HepG2 (cell line): ENCODE measurements around the gene DENND4B. TPM values are rescaled to one million over a fixed set of nuclear protein-coding genes. Genes with fewer than 3 reads are reported as not detected.

Experiments
- BCL6 ChIP-seq: IDR thresholded peaks from 2 replicates; pipeline ENCODE4 v1.6.1; 2016; ENCODE audit warnings: missing genetic modification reagents, missing compliant biosample characterization
- DNMT1 ChIP-seq: sonication (generic); formaldehyde crosslinking; IDR thresholded peaks from 2 replicates; pipeline ENCODE4 v1.5.1; 2020; ENCODE audit warnings: mild to moderate bottlenecking, missing genetic modification reagents
- GATAD1 ChIP-seq: IDR thresholded peaks from 2 replicates; pipeline ENCODE4 v1.6.1; 2016; ENCODE audit warnings: missing genetic modification reagents, missing compliant biosample characterization
- HHEX ChIP-seq: IDR thresholded peaks from 2 replicates; pipeline ENCODE4 v1.6.1; 2016; ENCODE audit warnings: control low read depth
- IRX3 ChIP-seq: sonication (generic); formaldehyde crosslinking; IDR thresholded peaks from 2 replicates; pipeline ENCODE4 v1.8.1; 2023; ENCODE audit warnings: mild to moderate bottlenecking, low read depth, missing genetic modification reagents, borderline replicate concordance
- PREB ChIP-seq: sonication (generic); formaldehyde crosslinking; IDR thresholded peaks from 2 replicates; pipeline ENCODE4 v1.4.0; 2020; ENCODE audit warnings: missing genetic modification reagents
- TCF12 ChIP-seq, 2 experiments: fragments of 450-650 bp in 1 of 2; sonication (generic) in 1 of 2; formaldehyde crosslinking in 1 of 2; IDR thresholded peaks; 2 replicates each; pipeline versions ENCODE4 v1.6.1 to v1.8.0; 2017 to 2022; ENCODE audit warnings: antibody characterized with exemption in 1 of 2, mild to moderate bottlenecking in 1 of 2, missing genetic modification reagents in 1 of 2, moderate library complexity in 1 of 2
- ZNF143 ChIP-seq: sonication (generic); formaldehyde crosslinking; IDR thresholded peaks from 2 replicates; pipeline ENCODE4 v1.4.0; 2020; ENCODE audit warnings: missing genetic modification reagents
- ZNF407 ChIP-seq: sonication (generic); formaldehyde crosslinking; IDR thresholded peaks from one replicate; pipeline ENCODE4 v1.5.1; 2020; ENCODE audit warnings: mild to moderate bottlenecking, missing genetic modification reagents; ENCODE audit errors: not compliant biosample characterization
- ZNF777 ChIP-seq: sonication (generic); formaldehyde crosslinking; IDR thresholded peaks from 2 replicates; pipeline ENCODE4 v1.4.0; 2020; ENCODE audit warnings: missing genetic modification reagents
- polyA plus RNA-seq, 8 experiments: library from polyadenylated mRNA; depleted of rRNA in 3 of 8; stranded (reverse) in 7 of 8; unstranded in 1 of 8; fragments of >200 nt; fragmentation: Illumina TruSeq in 4 of 8; extraction: Trizol in 4 of 8; gene quantifications; 2 replicates each; pipeline versions ENCODE4 v1.2.1 to v1.2.3, GENCODE V29; 2011 to 2016; ENCODE audit warnings: low read depth in 4 of 8, missing spikeins in 1 of 8, mixed read lengths in 1 of 8; ENCODE audit not compliant: insufficient read depth in 1 of 8
- total RNA-seq, 5 experiments: library from RNA; depleted of rRNA; stranded (reverse); fragments of >200 nt; fragmentation: Illumina TruSeq; extraction: Trizol; gene quantifications; 2 replicates each; pipeline ENCODE4 v1.2.3, GENCODE V29; 2016; ENCODE audit warnings: low read depth in 1 of 5

The DENND4B gene
- total and polyA plus RNA-seq, 2 of the 13 experiments (the other 11 are each of a cell fraction or from before 2014, with no cell fraction given): 15.1 to 20.3 TPM

GRCh38 chr1:153963030-153963849 lies 16.7 kb upstream of the DENND4B start, which contains the start of gene SLC39A1 (continued):
- TF ChIP-seq ZNF407 (CRISPR knock-in tag) (peak; percentile 45), DNMT1 (CRISPR knock-in tag) (0 out of 2 replicates have a peak, but pooled peaks have one; percentile 1), ZNF777 (peak; percentile 23; the same call in 1 of the 2 replicates), PREB (CRISPR knock-in tag) (0 out of 2 replicates have a peak, but pooled peaks have one; percentile 54), HHEX (no peak), IRX3 (CRISPR knock-in tag) (no peak), GATAD1 (peak; percentile 56), ZNF143 (CRISPR knock-in tag) (0 out of 2 replicates have a peak, but pooled peaks have one; percentile 23), TCF12 (IDR thresholded peaks at IDR 0.05) (no peak), TCF12 (CRISPR knock-in tag; IDR thresholded peaks at IDR 0.05) (0 out of 2 replicates have a peak, but pooled peaks have one; percentile 49), BCL6 (0 out of 2 replicates have a peak, but pooled peaks have one; percentile 12)
